Calu3 (cell line): ENCODE measurements around the gene MAST3. TPM values are rescaled to one million over a fixed set of nuclear protein-coding genes. Genes with fewer than 3 reads are reported as not detected.

ENCODE experiments used
- BruUV-seq: library from RNA; stranded (reverse); fragments of 400-500 nt; replicated peaks from 2 replicates; lab custom pipeline; 2021; lab: Mats Ljungman, UMichigan
- CTCF ChIA-PET: fragments of 300-600 bp; sonication (Branson Sonifier 250); formaldehyde crosslinking; loops from one replicate; lab custom pipeline; 2022; ENCODE audit warnings: antibody characterized with exemption; lab: Charles Lee
- DNase-seq: peaks from one replicate; pipeline ENCODE4 v3.0.0; 2022
- H3K27ac Mint-ChIP-seq: one replicate; pipeline ENCODE4 v1.8.0; 2022; ENCODE audit warnings: mixed read lengths; ENCODE audit not compliant: unreplicated experiment
- H3K27me3 Mint-ChIP-seq: one replicate; pipeline ENCODE4 v1.8.0; 2022; ENCODE audit warnings: mixed read lengths; ENCODE audit not compliant: unreplicated experiment
- H3K36me3 Mint-ChIP-seq: one replicate; pipeline ENCODE4 v1.8.0; 2022; ENCODE audit warnings: mild to moderate bottlenecking, moderate library complexity, mixed read lengths; ENCODE audit not compliant: insufficient read depth, unreplicated experiment
- H3K4me1 Mint-ChIP-seq: one replicate; pipeline ENCODE4 v1.8.0; 2022; ENCODE audit warnings: mild to moderate bottlenecking, low read depth, mixed read lengths; ENCODE audit not compliant: unreplicated experiment
- H3K4me3 Mint-ChIP-seq: one replicate; pipeline ENCODE4 v1.8.0; 2022; ENCODE audit warnings: mild to moderate bottlenecking, low read depth, moderate library complexity, mixed read lengths; ENCODE audit not compliant: unreplicated experiment
- H3K9me3 Mint-ChIP-seq: one replicate; pipeline ENCODE4 v1.8.0; 2022; ENCODE audit warnings: low read depth, mixed read lengths; ENCODE audit not compliant: unreplicated experiment
- CTCF ChIP-seq: fragments of 200-600 bp; IDR thresholded peaks from one replicate; pipeline ENCODE4 v1.8.0; 2022; ENCODE audit warnings: antibody characterized with exemption; ENCODE audit not compliant: unreplicated experiment
- intact Hi-C: fragments of 100-400 bp; cut with micrococcal nuclease; formaldehyde crosslinking; loops from one replicate; pipeline ENCODE4 v1.10.0; 2022; ENCODE audit not compliant: unreplicated experiment
- total RNA-seq: library from RNA; stranded (reverse); gene quantifications from 2 replicates; pipeline ENCODE4 v1.2.3, GENCODE V29; 2022

MAST3 gene
- total RNA-seq, 1 experiment from 2014 or later, result 5.9 TPM

DNA sequence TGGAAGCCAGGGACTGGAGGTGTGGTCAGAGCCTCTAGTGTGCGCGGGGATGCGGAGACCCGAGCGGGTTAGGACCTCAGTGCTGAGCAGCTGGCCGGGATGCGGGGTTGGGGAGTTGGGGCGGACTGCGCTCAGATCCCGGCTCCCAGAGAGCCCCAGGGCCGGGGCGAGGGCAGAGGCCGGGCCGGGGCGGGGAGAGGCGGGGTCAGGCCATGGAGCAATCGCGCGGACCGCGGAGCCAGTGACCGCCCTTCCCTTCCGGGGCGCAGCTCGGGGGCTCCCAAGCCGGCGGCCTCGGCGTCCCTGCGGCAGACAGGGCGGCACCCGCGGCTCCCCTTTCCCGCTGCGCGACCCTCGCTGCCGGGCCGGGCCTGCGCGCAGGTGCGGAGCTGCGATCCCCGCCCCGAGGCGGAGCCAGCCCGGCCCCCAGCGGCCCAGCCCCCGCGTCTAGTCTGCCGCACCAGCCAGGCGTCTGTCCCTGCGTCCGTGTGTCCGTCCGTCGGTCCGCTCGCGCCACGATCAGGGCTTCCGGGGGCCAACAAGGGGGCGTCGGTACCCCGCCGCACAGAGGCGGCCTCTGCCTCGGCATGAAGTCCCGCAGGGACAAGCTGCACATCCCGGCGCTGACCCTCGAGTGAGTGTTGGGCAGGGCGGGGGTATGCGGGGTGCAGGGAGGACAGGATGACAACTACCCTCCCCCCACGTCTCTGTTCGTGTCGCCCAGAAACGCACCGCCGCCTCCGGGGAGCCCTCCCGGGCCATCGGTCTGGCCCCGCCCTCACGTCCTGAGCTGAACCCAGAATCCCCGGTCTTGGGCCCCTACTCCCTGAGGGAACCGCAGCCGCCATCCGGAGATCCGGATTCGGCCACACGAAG lies 12.4 kb downstream of the MAST3 start:
- Mint-ChIP-seq H3K4me3 (peak overlapping the region; percentile 57), H3K27ac (no peak overlapping the region), H3K36me3 (peaks cover 30% of the 10 kb centered on the region), H3K4me1 (peaks cover 11% of the 10 kb centered on the region), H3K27me3 (no peaks in the 10 kb centered on the region), H3K9me3 (no peaks in the 10 kb centered on the region)
- peak; percentile 40 for DNase-seq
- CTCF ChIA-PET, result interaction anchor here (0.6 kb wide), 1 partner anchor 285 kb away, joined by 3 read pairs; no protein-coding TSS in a partner anchor
- intact Hi-C loops, result loop anchor here (5.0 kb wide), 1 partner anchor 42 kb away; the partner anchor contains the start of gene PIK3R2
- BruUV-seq, result no TSS peak
- TF ChIP-seq CTCF, result no peak

GRCh38 chr19:18110609-18111232 lies 13.1 kb downstream of the MAST3 start:
- H3K36me3 Mint-ChIP-seq, result peaks cover 30% of the 10 kb centered on the region
- no peak for DNase-seq
- no TSS peak for BruUV-seq
- intact Hi-C loops, result loop anchor here (5.0 kb wide), 1 partner anchor 42 kb away; the partner anchor contains the start of gene PIK3R2
- H3K4me3 Mint-ChIP-seq, result peak overlapping the region; percentile 57
- no peaks in the 10 kb centered on the region for H3K27me3 Mint-ChIP-seq
- peaks cover 11% of the 10 kb centered on the region for H3K4me1 Mint-ChIP-seq
- H3K27ac Mint-ChIP-seq, result no peak overlapping the region
- no peak for TF ChIP-seq CTCF
- CTCF ChIA-PET, result interaction anchor here (0.6 to 2.9 kb wide), 4 partner anchors 41 to 143 kb away, joined by 3 to 20 read pairs (median 5); partner anchors contain the start of gene PIK3R2
- H3K9me3 Mint-ChIP-seq, result no peaks in the 10 kb centered on the region

DNA sequence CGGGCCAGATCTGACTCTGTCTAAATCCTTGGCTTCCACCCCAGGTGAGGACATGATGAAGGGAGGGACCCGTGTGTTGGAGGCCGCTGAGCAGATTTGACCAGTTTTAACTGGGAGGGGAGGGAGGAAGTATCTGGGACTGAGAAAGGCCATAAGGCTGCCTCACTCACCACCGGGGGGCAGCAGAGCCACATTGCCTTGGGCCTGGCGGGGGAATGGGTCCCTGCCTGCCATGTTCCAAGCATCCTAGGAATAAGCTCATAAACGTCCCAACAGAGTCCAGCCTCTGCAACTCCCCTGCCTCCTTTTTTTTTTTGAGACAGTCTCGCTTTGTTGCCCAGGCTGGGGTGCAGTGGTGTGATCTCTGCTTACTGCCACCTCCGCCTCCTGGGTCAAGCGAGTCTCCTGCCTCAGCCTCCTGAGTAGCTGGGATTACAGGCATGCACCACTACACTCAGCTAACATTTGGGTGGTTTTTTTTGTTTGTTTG lies 15.5 kb downstream of the MAST3 start:
- DNase-seq, result peak; percentile 89
- no peaks in the 10 kb centered on the region for H3K27me3 Mint-ChIP-seq
- H3K9me3 Mint-ChIP-seq, result no peaks in the 10 kb centered on the region
- no peak overlapping the region for H3K27ac Mint-ChIP-seq
- H3K36me3 Mint-ChIP-seq, result peaks cover 34% of the 10 kb centered on the region
- CTCF ChIA-PET, result interaction anchor here (0.5 to 2.9 kb wide), 10 partner anchors 9 to 371 kb away, joined by 3 to 20 read pairs (median 5); partner anchors contain the start of genes MPV17L2 and PIK3R2
- intact Hi-C loops, result loop anchor here (5.0 kb wide), 1 partner anchor 39 kb away; the partner anchor contains the start of gene PIK3R2
- H3K4me1 Mint-ChIP-seq, result peaks cover 19% of the 10 kb centered on the region
- H3K4me3 Mint-ChIP-seq, result no peak overlapping the region
- no TSS peak for BruUV-seq
- peak; percentile 57 for TF ChIP-seq CTCF

DNA sequence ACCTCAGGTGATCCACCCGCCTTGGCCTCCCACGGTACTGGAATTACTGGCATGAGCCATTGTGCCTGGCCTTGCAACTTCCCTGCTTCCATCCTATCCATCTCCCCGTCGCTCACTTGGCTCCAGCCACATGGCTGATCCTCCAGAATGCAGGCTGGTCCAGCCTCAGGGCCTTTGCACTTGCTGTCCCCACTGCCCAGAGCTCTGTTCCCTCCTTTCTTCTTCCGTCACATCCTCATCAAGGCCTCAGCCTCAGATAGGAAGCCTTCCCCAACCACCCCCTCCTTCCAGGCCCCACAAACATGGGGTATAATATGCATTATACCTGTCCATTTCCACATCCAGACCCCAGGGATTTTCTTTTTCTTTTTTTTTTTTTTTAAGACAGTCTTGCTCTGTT lies 16.2 kb downstream of the MAST3 start:
- H3K4me1 Mint-ChIP-seq, result peaks cover 20% of the 10 kb centered on the region
- TF ChIP-seq CTCF, result no peak
- H3K4me3 Mint-ChIP-seq, result no peak overlapping the region
- CTCF ChIA-PET, result interaction anchor here (1.0 kb wide), 1 partner anchor 78 kb away, joined by 6 read pairs; no protein-coding TSS in a partner anchor
- no peaks in the 10 kb centered on the region for H3K27me3 Mint-ChIP-seq
- peaks cover 40% of the 10 kb centered on the region for H3K36me3 Mint-ChIP-seq
- BruUV-seq, result no TSS peak
- intact Hi-C loops, result loop anchor here (5.0 kb wide), 1 partner anchor 38 kb away; the partner anchor contains the start of gene PIK3R2
- no peaks in the 10 kb centered on the region for H3K9me3 Mint-ChIP-seq
- no peak for DNase-seq
- no peak overlapping the region for H3K27ac Mint-ChIP-seq
